Measurements from ENCODE around the gene RCAN2. TPM values are rescaled to one million over a fixed set of nuclear protein-coding genes. Genes with fewer than 3 reads are reported as not detected.

The RCAN2 gene
- total RNA-seq, 1 experiment from 2014 or later = 3.7 TPM

DNA sequence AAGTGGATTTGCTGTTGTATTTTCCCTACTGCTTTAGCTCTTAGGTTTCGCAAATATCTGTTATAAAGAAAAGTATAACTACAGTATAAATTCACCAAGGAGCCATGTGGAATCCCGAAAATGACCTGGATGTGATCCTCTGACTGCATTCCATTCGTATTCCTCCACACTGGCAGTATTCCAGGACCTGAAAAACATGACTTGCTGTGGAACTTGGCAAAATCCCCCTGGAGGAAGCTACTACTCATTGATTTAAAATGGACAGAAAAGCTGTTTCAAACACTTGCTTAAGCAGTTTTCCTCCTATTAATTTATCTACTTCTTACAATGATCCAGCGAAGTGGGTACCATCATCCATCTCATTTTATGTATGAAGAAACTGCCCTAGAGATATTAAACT is 307.1 kb downstream of the RCAN2 start:
- peaks cover 53% of the 10 kb centered on the region for H3K27me3 Mint-ChIP-seq (ENCODE audit: unreplicated experiment)
- CTCF ChIA-PET = interaction anchor here (0.5 kb wide), 1 partner anchor 1127 kb away, joined by 3 read pairs; no protein-coding TSS in a partner anchor
- BruUV-seq (replicated peaks) = no TSS peak
- H3K4me3 Mint-ChIP-seq (ENCODE audit: low read depth, unreplicated experiment) = no peak overlapping the region
- H3K4me1 Mint-ChIP-seq (ENCODE audit: low read depth, unreplicated experiment) = peaks cover 19% of the 10 kb centered on the region
- DNase-seq = no peak
- H3K36me3 Mint-ChIP-seq (ENCODE audit: insufficient read depth, unreplicated experiment) = no peaks in the 10 kb centered on the region
- no peak overlapping the region for H3K27ac Mint-ChIP-seq (ENCODE audit: unreplicated experiment)
- TF ChIP-seq, protein P1, sequence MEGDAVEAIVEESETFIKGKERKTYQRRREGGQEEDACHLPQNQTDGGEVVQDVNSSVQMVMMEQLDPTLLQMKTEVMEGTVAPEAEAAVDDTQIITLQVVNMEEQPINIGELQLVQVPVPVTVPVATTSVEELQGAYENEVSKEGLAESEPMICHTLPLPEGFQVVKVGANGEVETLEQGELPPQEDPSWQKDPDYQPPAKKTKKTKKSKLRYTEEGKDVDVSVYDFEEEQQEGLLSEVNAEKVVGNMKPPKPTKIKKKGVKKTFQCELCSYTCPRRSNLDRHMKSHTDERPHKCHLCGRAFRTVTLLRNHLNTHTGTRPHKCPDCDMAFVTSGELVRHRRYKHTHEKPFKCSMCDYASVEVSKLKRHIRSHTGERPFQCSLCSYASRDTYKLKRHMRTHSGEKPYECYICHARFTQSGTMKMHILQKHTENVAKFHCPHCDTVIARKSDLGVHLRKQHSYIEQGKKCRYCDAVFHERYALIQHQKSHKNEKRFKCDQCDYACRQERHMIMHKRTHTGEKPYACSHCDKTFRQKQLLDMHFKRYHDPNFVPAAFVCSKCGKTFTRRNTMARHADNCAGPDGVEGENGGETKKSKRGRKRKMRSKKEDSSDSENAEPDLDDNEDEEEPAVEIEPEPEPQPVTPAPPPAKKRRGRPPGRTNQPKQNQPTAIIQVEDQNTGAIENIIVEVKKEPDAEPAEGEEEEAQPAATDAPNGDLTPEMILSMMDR (IDR thresholded peaks at IDR 0.05; ENCODE audit: unreplicated experiment) = no peak
- intact Hi-C loops (cut with micrococcal nuclease; ENCODE audit: unreplicated experiment) = no loop called here
- H3K9me3 Mint-ChIP-seq (ENCODE audit: low read depth, unreplicated experiment) = no peaks in the 10 kb centered on the region

DNA sequence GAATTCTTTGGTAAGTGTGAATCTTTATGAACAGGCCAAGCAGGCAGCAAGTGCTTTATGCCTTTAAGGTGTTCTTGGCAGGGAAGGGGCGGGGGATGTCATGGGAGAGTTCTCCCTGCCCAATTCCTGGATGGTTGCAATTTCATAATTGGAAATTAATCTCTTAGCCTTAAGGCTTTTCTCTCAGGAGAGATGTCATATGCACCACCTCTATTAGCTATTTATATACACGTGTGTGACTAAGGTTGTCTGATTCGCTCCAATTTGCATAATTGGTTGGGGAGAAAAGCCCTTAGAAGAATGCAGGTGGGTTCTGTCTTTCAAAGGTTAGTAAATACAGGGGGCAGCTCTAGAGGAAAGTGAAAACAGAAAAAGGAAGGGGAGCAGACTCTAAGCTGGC is 315.3 kb downstream of the RCAN2 start:
- TF ChIP-seq, protein P1 (IDR thresholded peaks at IDR 0.05; ENCODE audit: unreplicated experiment) = no peak
- Mint-ChIP-seq H3K27me3 (ENCODE audit: unreplicated experiment) (peaks cover 46% of the 10 kb centered on the region), H3K27ac (ENCODE audit: unreplicated experiment) (no peak overlapping the region), H3K4me3 (ENCODE audit: low read depth, unreplicated experiment) (no peak overlapping the region), H3K36me3 (ENCODE audit: insufficient read depth, unreplicated experiment) (peaks cover 2% of the 10 kb centered on the region), H3K9me3 (ENCODE audit: low read depth, unreplicated experiment) (no peaks in the 10 kb centered on the region), H3K4me1 (ENCODE audit: low read depth, unreplicated experiment) (no peaks in the 10 kb centered on the region)
- no TSS peak for BruUV-seq (replicated peaks)
- intact Hi-C loops (cut with micrococcal nuclease; ENCODE audit: unreplicated experiment) = no loop called here
- CTCF ChIA-PET = interaction anchor here (1.2 kb wide), 1 partner anchor 39 kb away, joined by 3 read pairs; no protein-coding TSS in a partner anchor
- no peak for DNase-seq

DNA sequence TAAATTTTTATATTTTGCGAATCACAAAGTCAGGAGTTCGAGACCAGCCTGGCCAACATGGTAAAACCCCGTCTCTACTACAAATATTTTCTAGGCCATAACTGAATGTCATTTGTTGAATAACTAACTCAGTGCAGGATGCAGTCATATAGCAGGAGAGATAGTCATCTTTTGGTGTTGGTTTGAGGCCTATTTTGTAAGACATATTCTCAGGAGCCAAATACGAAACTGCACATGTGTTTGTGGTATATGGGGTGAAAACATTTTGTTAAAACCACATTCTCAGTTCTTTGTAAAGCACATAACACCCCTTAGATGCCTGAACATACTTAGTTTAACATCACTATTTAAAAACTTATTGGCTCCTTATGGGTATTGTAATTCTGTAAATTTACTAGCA is 315.8 kb downstream of the RCAN2 start:
- CTCF ChIA-PET = no interaction called here
- H3K9me3 Mint-ChIP-seq (ENCODE audit: low read depth, unreplicated experiment) = no peaks in the 10 kb centered on the region
- H3K27ac Mint-ChIP-seq (ENCODE audit: unreplicated experiment) = no peak overlapping the region
- intact Hi-C loops (cut with micrococcal nuclease; ENCODE audit: unreplicated experiment) = no loop called here
- no peak for DNase-seq
- H3K4me1 Mint-ChIP-seq (ENCODE audit: low read depth, unreplicated experiment) = no peaks in the 10 kb centered on the region
- no TSS peak for BruUV-seq (replicated peaks)
- H3K4me3 Mint-ChIP-seq (ENCODE audit: low read depth, unreplicated experiment) = no peak overlapping the region
- TF ChIP-seq, protein P1 (IDR thresholded peaks at IDR 0.05; ENCODE audit: unreplicated experiment) = no peak
- peaks cover 7% of the 10 kb centered on the region for H3K36me3 Mint-ChIP-seq (ENCODE audit: insufficient read depth, unreplicated experiment)
- peaks cover 40% of the 10 kb centered on the region for H3K27me3 Mint-ChIP-seq (ENCODE audit: unreplicated experiment)

DNA sequence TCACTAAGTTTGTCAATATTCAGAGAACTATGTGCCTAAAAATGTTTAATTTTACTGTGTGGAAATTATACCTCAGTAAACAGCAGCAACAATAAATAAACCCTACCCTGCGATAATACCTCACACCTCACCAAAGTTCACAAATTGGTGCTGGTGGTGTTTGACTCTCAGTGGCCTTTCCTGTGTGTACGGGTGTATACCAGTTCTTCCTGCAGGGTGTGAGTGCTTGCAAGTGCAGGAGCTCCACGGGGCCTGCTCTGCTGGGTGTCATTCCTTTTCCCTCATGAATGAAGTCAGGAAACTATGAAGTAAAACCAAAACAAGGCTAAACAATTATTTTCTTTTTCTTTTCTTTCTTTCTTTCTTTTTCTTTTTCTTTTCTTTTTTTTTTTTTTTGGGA is 316.3 kb downstream of the RCAN2 start:
- Mint-ChIP-seq H3K4me1 (ENCODE audit: low read depth, unreplicated experiment) (no peaks in the 10 kb centered on the region), H3K9me3 (ENCODE audit: low read depth, unreplicated experiment) (no peaks in the 10 kb centered on the region), H3K27me3 (ENCODE audit: unreplicated experiment) (peaks cover 35% of the 10 kb centered on the region), H3K36me3 (ENCODE audit: insufficient read depth, unreplicated experiment) (peaks cover 13% of the 10 kb centered on the region), H3K4me3 (ENCODE audit: low read depth, unreplicated experiment) (no peak overlapping the region), H3K27ac (ENCODE audit: unreplicated experiment) (no peak overlapping the region)
- TF ChIP-seq, protein P1 (IDR thresholded peaks at IDR 0.05; ENCODE audit: unreplicated experiment) = no peak
- CTCF ChIA-PET = no interaction called here
- DNase-seq = no peak
- intact Hi-C loops (cut with micrococcal nuclease; ENCODE audit: unreplicated experiment) = no loop called here
- no TSS peak for BruUV-seq (replicated peaks)

Data from Calu3 (cell line).